GM19023 (cell line): ENCODE measurements around the gene CDH23.

Source experiments
- ATAC-seq: cut with Tn5 transposase; IDR thresholded peaks from one replicate; pipeline ENCODE4 v1.9.1; 2021; ENCODE audit warnings: mild to moderate bottlenecking, moderate library complexity; ENCODE audit not compliant: unreplicated experiment

CDH23 gene

DNA sequence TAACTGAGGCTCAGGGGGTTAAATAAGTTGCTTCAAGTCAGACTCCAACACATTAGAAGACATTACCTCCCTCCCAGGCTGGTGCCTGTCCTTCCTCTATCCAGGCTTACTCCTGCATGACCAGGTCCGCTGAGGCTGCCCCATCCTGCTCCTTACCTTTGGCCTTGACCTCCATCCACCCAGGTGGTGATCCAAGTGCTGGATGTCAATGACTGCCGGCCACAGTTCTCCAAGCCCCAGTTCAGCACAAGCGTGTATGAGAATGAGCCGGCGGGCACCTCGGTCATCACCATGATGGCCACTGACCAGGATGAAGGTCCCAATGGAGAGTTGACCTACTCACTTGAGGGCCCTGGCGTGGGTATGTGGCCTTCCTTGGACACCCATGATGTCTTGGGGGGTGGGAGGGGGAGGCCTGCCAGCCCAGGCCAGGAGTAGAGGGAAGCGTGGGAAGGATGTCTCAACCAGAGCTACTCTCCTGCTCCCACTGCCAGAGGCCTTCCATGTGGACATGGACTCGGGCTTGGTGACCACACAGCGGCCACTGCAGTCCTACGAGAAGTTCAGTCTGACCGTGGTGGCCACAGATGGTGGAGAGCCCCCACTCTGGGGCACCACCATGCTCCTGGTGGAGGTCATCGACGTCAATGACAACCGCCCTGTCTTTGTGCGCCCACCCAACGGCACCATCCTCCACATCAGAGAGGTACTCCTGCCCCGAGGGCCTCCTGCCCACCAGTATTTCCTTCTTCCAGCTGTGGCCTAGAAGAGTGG lies 406.2 kb downstream of the CDH23 start:
- ATAC-seq, result no peak

DNA sequence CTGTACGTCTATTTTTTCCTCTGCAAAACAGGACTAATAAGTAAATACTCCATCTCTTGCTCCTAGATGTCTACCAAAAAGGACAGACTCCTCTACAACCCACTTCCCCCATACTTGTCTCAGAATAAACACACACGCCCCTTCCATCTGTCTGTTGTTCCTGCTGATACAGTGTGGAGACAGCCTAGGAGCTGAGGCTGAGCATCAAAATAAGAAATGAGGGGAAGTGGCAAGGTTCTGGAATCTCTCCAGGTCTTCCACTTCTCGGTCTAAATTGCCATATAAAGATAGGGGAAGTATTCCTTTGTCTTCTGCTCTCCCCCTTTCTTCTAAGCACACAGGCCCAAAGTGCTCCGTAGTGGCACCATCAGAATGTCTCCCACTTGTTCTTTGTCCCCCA lies 407.4 kb downstream of the CDH23 start:
- no peak for ATAC-seq

DNA sequence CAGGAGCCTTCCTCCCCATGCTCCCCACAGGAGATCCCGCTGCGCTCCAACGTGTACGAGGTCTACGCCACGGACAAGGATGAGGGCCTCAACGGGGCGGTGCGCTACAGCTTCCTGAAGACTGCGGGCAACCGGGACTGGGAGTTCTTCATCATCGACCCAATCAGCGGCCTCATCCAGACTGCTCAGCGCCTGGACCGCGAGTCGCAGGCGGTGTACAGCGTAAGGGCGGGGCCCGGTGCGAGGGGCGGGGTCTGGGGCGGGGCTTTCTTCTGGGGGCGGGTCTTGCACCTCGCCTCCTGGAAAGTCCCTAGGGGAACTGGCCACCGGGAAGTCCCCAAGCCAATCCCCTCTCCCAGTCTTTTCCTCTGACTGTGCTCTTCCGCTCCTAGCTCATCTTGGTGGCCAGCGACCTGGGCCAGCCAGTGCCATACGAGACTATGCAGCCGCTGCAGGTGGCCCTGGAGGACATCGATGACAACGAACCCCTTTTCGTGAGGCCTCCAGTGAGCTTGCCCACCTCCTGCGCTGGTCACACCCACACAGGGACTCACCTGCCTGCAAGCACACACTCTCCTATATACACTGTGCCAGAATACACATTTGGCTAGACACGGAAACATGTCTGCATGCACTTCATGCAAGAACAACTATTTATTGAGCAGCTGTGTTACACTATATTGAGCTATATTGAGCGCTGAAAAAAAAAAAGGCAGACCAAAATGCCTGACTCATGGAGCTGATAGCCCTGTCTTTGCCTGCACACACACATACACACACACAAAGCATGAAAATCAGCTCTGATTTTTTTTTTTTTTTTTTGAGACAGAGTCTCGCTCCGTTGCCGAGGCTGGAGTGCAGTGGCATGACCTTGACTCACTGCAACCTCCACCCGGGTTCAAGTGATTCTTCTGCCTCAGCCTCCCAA lies 409.3 kb downstream of the CDH23 start:
- ATAC-seq, result no peak

DNA sequence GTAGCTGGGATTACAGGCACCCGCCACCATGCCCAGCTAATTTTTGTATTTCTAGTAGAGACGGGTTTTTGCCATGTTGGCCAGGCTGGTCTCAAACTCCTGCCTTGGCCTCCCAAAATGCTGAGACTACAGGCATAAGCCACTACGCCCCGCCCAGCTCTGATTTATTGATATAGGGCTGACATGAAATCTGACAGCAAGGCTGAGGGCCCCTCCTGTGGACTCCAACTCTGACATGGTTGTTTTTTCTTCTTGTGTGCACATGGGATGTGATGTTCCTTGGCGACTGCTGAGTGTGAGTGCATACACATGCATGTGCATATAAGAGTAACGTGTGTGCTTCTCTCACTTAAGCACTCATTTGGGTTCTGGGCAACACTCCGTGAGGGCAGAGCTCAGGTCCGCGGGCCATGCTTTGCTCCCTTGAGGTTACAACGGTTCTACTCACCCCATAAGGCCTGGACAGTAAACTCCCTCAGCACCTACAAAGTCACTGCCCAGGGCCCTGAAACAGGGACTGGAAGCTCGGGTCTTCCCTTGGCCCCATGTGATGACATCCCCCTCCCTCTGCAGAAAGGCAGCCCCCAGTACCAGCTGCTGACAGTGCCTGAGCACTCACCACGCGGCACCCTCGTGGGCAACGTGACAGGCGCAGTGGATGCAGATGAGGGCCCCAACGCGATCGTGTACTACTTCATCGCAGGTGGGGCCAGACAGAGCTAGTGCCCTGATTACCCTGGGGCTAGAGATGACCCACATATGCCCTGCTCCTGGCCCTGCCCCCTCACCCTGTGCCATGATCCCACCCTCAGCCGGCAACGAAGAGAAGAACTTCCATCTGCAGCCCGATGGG lies 410.2 kb downstream of the CDH23 start:
- ATAC-seq, result no peak

DNA sequence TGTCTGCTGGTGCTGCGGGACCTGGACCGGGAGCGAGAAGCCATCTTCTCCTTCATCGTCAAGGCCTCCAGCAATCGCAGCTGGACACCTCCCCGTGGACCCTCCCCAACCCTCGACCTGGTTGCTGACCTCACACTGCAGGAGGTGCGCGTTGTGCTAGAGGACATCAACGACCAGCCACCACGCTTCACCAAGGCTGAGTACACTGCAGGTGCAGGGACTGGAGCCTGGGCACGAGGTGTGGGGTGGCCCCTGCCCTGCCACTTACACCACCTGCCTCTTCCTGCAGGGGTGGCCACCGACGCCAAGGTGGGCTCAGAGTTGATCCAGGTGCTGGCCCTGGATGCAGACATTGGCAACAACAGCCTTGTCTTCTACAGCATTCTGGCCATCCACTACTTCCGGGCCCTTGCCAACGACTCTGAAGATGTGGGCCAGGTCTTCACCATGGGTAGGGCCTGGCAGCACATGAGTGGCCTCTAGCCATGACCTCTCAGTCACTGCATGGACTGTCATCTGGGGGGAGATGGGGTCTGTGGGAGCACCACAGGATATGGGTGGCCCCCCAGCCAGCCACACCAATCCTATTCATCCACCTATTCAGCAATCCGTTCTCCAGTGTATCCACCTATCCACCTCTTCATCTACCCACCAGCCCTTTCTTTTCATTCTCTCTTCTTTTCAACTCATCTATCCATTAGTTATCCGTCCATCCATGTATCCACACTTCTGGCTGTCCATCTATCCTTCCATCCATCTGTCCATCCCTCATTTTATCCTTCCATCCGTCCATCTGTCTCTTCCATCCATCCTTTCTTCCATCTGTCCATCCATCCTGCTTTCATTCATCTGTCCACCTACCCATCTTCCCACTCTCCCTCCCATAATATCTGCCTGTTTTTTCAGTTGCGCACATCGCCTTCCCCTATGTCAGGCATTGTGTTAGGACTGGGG lies 411.1 kb downstream of the CDH23 start:
- no peak for ATAC-seq

DNA sequence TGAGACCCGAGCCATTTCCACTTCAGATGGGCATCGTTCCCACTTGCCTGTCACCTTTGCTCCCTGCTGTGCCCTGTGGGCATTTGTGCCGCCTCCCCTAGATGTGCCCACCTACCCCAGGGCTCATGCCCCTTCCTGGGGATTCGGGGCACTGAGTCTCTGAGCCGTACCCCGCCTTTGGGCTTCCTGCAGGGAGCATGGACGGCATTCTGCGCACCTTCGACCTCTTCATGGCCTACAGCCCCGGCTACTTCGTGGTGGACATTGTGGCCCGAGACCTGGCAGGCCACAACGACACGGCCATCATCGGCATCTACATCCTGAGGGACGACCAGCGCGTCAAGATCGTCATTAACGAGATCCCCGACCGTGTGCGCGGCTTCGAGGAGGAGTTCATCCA lies 412.9 kb downstream of the CDH23 start:
- ATAC-seq, result no peak

DNA sequence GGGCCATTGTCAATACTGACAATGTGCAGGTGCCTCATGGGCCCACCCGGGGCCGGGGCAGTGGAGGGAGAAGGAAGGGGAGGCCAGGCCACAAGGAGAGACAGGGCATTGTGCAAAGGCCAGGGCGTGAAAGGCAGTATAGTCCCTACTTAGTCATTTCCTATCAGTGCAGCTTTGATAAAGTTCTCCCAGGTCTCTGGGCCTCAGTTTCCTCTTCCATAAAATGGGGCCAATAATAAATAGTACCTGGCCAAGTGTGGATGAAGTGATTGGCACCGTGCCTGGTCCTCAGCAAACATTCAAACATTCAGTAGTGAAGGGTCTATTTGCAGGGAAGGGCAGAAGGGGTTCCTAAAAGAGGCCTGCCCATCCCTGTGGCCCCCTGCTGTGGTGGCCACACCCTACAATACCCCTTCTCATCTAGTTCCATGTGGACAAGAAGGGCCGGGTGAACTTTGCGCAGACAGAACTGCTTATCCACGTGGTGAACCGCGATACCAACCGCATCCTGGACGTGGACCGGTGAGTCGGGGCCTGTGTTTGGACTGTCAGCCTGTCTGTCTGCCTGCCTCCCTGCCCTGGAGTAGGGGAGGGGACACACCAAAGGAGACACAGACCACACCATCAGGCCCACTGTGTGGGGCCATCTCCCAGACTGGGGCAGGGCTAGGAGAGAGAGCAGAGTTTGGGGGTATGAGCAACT lies 413.5 kb downstream of the CDH23 start:
- no peak for ATAC-seq

DNA sequence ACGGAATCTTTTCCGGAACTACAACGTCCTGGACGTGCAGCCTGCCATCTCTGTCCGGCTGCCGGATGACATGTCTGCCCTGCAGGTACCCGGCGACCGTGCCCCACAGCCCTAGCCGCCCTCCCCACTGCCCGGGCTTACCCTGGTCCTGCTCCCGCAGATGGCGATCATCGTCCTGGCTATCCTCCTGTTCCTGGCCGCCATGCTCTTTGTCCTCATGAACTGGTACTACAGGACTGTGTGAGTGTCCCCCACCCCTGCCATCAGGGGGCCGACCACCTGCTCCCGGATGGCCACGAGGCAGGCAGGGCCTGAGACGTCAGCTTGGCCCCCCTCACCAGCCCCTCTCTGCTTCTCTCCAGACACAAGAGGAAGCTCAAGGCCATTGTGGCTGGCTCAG lies 414.6 kb downstream of the CDH23 start:
- ATAC-seq, result no peak

DNA sequence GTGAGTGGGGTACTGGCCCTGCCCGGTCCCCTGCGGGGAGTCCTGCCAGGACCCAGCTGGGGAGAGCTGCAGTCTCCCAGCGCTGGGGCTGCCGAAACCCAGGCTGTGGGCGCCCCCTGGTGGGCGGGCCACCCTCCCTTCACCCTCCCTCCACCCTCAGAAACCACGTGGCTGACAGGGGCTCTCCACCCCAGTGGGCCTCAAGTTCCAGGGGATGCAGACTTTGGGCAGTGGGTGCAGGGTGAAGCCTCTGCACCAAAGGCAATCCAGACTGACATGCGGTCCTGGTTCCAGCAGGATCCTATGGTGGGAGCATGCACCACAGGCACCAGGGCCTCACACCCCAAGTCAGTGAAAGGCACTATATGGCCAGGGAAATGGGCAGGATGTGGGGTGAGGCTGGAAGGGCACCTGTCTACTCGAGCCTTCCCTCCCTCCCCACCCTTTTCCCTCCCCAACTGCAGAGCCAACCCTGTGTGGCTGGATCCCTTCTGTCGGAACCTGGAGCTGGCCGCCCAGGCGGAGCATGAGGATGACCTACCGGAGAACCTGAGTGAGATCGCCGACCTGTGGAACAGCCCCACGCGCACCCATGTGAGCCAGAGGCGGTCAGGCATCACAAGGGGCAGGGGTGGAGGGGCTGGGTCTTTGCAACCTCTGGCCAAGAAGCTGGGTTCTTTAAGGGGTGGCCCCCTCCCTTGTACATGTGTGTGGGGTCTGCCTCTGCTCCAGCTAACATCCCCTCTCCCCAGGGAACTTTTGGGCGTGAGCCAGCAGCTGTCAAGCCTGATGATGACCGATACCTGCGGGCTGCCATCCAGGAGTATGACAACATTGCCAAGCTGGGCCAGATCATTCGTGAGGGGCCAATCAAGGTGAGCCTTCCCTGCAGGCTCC lies 415.5 kb downstream of the CDH23 start:
- ATAC-seq, result peak; percentile 73

DNA sequence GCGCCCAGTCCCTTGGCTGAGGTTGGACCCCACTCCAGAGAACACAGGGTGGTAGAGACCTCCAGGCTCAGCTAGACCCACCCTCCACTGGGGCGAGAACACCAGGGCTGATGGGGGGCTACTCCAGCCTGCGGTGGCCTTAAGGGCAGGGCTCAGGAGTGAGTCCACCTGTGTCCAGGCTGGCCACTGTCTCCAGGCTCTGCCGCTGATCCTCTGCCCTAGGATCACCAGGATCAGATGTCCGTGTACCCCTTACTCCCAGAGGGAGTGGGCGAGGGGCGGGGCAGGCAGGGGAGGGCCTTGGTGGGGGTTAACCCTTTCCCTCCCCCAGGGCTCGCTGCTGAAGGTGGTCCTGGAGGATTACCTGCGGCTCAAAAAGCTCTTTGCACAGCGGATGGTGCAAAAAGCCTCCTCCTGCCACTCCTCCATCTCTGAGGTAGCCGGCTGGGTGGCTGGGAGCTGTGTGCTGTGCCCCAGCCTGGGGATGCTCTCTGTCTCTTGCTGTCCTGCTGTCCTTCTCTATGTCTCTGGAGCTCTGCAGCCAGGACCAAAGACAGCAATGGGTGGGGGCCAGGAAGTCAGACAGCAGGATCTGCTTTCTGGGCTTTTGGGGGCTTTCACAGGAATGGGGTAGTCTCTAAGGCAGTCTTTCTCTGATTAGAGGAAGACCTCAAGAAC lies 416.3 kb downstream of the CDH23 start:
- no peak for ATAC-seq

DNA sequence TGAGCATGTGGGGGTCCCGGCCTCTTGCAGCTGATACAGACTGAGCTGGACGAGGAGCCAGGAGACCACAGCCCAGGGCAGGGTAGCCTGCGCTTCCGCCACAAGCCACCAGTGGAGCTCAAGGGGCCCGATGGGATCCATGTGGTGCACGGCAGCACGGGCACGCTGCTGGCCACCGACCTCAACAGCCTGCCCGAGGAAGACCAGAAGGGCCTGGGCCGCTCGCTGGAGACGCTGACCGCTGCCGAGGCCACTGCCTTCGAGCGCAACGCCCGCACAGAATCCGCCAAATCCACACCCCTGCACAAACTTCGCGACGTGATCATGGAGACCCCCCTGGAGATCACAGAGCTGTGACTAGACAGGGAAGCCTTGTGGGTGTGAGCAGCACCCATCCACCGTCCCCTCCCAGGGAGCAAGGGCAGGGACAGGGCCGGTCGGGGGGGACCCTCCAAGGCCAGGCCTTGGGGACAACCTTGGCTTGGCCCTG lies 418.2 kb downstream of the CDH23 start:
- ATAC-seq, result no peak

DNA sequence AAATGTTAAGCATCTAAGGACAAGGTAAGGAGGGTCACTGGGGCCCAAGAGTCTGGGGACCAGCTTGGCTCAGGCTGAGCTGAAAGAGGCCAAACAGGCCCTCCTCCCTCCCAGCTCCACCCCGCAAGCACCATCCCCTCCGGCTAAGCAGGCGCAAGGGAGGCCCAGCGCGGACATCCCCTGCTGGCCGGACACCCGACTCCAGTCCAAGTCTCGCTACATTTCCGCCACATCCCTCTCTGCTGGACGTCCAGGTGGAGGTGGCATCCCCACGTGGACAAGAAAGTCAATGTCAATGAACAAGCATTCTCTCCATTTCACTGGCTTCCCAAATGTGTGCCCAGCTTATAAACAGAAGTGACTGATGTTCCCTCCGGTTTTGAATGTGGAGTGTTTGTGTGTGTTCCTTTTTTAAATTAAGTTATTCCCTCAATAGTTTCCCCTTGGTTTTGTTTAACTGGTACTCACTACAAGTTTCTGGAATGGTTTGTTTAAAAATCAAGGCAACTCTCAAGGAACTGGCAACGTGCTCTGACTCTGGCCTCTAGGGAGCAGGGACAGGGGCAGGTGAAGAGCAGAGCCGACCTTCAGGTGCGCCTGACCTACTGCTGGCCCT lies 418.9 kb downstream of the CDH23 start:
- no peak for ATAC-seq

DNA sequence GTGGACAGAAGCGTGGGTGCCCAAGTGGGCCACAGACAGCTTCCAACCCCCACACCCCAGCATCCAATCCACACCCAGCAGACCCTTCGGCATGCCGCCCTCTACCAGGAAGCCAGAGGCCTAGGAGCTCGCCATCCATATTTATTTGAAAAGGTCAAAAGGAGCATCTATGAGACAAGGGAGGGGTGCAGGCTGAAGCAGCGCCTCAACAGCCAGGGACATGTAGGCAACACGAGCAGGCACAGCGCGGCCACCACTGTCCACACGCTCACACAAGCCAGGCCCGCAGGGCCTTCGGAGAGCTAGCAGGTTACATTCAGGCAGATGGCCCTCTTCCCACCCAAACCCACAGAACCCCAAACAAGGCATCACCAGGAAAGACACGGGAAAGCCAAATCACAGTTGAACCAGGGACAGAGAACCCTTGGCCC lies 419.7 kb downstream of the CDH23 start:
- ATAC-seq, result no peak

DNA sequence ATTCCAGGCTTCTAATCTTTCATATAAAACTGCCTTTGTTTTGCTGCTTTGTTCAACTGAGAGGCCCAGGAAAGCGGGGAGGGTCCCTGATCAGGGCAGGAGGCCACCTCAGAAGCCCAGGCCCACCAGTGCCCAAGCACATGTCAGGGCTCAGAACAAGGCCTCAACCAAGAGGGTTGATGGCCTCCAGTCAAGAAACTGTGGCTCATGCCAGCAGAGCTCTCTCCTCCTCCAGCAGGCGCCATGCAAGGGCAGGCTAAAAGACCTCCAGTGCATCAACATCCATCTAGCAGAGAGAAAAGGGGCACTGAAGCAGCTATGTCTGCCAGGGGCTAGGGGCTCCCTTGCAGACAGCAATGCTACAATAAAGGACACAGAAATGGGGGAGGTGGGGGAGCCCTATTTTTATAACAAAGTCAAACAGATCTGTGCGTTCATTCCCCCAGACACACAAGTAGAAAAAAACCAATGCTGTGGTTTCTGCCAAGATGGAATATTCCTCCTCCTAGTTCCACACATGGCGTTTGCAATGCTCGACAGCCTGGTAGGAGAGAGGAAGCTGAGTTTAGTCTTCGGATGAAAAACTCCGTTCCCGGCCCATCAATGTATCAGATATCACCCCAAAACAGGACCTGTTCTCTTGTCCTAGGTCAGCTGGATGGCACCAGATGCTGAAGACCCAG lies 420.4 kb downstream of the CDH23 start:
- ATAC-seq, result no peak

DNA sequence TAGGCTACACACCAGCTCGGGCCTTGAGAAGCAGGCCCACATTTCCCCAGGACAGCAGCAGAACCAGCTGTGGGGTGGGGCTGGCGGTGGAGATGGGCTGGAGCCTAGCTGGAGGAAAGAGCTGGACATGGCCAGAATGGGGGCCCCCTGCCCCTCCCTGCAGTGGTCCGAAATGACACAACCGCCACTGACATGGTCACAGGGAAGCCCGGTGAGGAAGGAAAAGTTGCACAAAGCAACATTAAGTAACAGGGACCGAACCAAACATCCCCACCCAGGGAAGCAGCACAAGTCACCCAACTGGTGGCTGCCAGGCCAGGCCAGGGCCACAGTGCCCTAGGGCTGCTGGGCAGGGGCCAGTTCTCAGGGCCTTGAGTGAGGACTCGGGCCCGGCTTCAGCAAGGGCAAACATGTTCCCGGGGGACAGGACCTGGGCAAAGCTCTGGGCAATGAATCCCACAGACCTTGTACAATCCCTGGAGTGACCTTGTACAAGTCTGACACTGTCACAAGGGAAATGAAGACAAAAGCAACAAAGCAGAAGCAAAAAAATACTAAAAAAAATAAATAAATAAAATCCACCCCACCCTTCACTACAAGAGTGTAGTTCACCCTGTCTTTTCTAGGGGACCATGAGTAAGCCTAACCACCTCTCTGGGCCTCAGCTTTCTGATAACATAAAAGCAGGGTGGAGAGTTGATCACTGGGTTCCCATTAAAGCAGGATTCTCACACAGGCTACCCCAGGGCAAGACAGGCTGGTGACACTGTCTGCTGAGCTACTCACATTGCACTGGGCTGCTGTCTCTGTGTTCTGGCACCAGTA lies 421.3 kb downstream of the CDH23 start:
- no peak for ATAC-seq
